ENCODE results near the gene TSPAN31.

The TSPAN31 gene

GRCh38 chr12:57739387-57739786 lies 5.5 kb upstream of the TSPAN31 start:
- DNase-seq (ENCODE audit: insufficient read length) = no peak
- TF ChIP-seq POLR2AphosphoS5 (IDR thresholded peaks at IDR 0.05; ENCODE audit: low read depth, low read length) (no peak), TAF1 (IDR thresholded peaks at IDR 0.05; ENCODE audit: borderline replicate concordance, low read depth, low read length) (no peak), POLR2A (IDR thresholded peaks at IDR 0.05; ENCODE audit: low read depth, low read length) (no peak)
- no peak for FAIRE-seq

GRCh38 chr12:57739914-57740538 lies 4.8 kb upstream of the TSPAN31 start:
- TF ChIP-seq POLR2AphosphoS5 (IDR thresholded peaks at IDR 0.05; ENCODE audit: low read depth, low read length) (no peak), TAF1 (IDR thresholded peaks at IDR 0.05; ENCODE audit: borderline replicate concordance, low read depth, low read length) (no peak), POLR2A (IDR thresholded peaks at IDR 0.05; ENCODE audit: low read depth, low read length) (no peak)
- DNase-seq (ENCODE audit: insufficient read length) (no peak), FAIRE-seq (no peak)

GRCh38 chr12:57740656-57741412 lies 4.0 kb upstream of the TSPAN31 start:
- peak; percentile 69 for DNase-seq (ENCODE audit: insufficient read length)
- TF ChIP-seq TAF1 (IDR thresholded peaks at IDR 0.05; ENCODE audit: borderline replicate concordance, low read depth, low read length) = no peak
- no peak for TF ChIP-seq POLR2A (IDR thresholded peaks at IDR 0.05; ENCODE audit: low read depth, low read length)
- no peak for TF ChIP-seq POLR2AphosphoS5 (IDR thresholded peaks at IDR 0.05; ENCODE audit: low read depth, low read length)
- FAIRE-seq = peak; percentile 91

GRCh38 chr12:57741413-57741789 lies 3.4 kb upstream of the TSPAN31 start:
- no peak for FAIRE-seq
- no peak for DNase-seq (ENCODE audit: insufficient read length)
- TF ChIP-seq POLR2AphosphoS5 (IDR thresholded peaks at IDR 0.05; ENCODE audit: low read depth, low read length) (no peak), TAF1 (IDR thresholded peaks at IDR 0.05; ENCODE audit: borderline replicate concordance, low read depth, low read length) (no peak), POLR2A (IDR thresholded peaks at IDR 0.05; ENCODE audit: low read depth, low read length) (no peak)

- TF ChIP-seq TAF1 (IDR thresholded peaks at IDR 0.05; ENCODE audit: borderline replicate concordance, low read depth, low read length) (0 out of 2 replicates have a peak, but pooled peaks have one; percentile 16), POLR2A (IDR thresholded peaks at IDR 0.05; ENCODE audit: low read depth, low read length) (peak; percentile 53; the same call in 1 of the 2 replicates), POLR2AphosphoS5 (IDR thresholded peaks at IDR 0.05; ENCODE audit: low read depth, low read length) (no peak)
- peak; percentile 95 for FAIRE-seq
- DNase-seq (ENCODE audit: insufficient read length) = peak; percentile 72
Measured at GRCh38 chr12:57741844-57742738, 2.7 kb upstream of the TSPAN31 start.

GRCh38 chr12:57743769-57744168 lies 1.1 kb upstream of the TSPAN31 start:
- FAIRE-seq (no peak), DNase-seq (ENCODE audit: insufficient read length) (no peak)
- no peak for TF ChIP-seq TAF1 (IDR thresholded peaks at IDR 0.05; ENCODE audit: borderline replicate concordance, low read depth, low read length)
- TF ChIP-seq POLR2A (IDR thresholded peaks at IDR 0.05; ENCODE audit: low read depth, low read length) = no peak
- no peak for TF ChIP-seq POLR2AphosphoS5 (IDR thresholded peaks at IDR 0.05; ENCODE audit: low read depth, low read length)

- FAIRE-seq = no peak
- DNase-seq (ENCODE audit: insufficient read length) = no peak
- TF ChIP-seq POLR2AphosphoS5 (IDR thresholded peaks at IDR 0.05; ENCODE audit: low read depth, low read length) = no peak
- TF ChIP-seq TAF1 (IDR thresholded peaks at IDR 0.05; ENCODE audit: borderline replicate concordance, low read depth, low read length) = no peak
- TF ChIP-seq POLR2A (IDR thresholded peaks at IDR 0.05; ENCODE audit: low read depth, low read length) = no peak
Measured at GRCh38 chr12:57744194-57744776, 554 bp upstream of the TSPAN31 start.

GRCh38 chr12:57745485-57745881 lies 644 bp downstream of the TSPAN31 start:
- TF ChIP-seq TAF1 (IDR thresholded peaks at IDR 0.05; ENCODE audit: borderline replicate concordance, low read depth, low read length) = no peak
- peak; percentile 30; the same call in 1 of the 2 replicates for TF ChIP-seq POLR2A (IDR thresholded peaks at IDR 0.05; ENCODE audit: low read depth, low read length)
- TF ChIP-seq POLR2AphosphoS5 (IDR thresholded peaks at IDR 0.05; ENCODE audit: low read depth, low read length) = peak; percentile 55; the same call in 1 of the 2 replicates
- no peak for DNase-seq (ENCODE audit: insufficient read length)
- FAIRE-seq = no peak

GRCh38 chr12:57746025-57746424 lies 1.2 kb downstream of the TSPAN31 start:
- FAIRE-seq (no peak), DNase-seq (ENCODE audit: insufficient read length) (no peak)
- TF ChIP-seq POLR2AphosphoS5 (IDR thresholded peaks at IDR 0.05; ENCODE audit: low read depth, low read length) (no peak), TAF1 (IDR thresholded peaks at IDR 0.05; ENCODE audit: borderline replicate concordance, low read depth, low read length) (no peak), POLR2A (IDR thresholded peaks at IDR 0.05; ENCODE audit: low read depth, low read length) (no peak)

- FAIRE-seq (no peak), DNase-seq (ENCODE audit: insufficient read length) (no peak)
- no peak for TF ChIP-seq TAF1 (IDR thresholded peaks at IDR 0.05; ENCODE audit: borderline replicate concordance, low read depth, low read length)
- no peak for TF ChIP-seq POLR2AphosphoS5 (IDR thresholded peaks at IDR 0.05; ENCODE audit: low read depth, low read length)
- no peak for TF ChIP-seq POLR2A (IDR thresholded peaks at IDR 0.05; ENCODE audit: low read depth, low read length)
Measured at GRCh38 chr12:57749061-57749460, 4.2 kb downstream of the TSPAN31 start.
